ENCODE results near the gene ZDHHC1. TPM values are rescaled to one million over a fixed set of nuclear protein-coding genes. Genes with fewer than 3 reads are reported as not detected.

Gene ZDHHC1
- total and polyA plus RNA-seq, 3 donors from 2014 or later: 26.7 to 62.7 (median 62.0) TPM

GRCh38 chr16:67423611-67424260 is 7.5 kb upstream of the ZDHHC1 start:
- 39 to 47% methylated on average over 9 of the region's 9 CpGs for WGBS, 2 donors
- Histone ChIP-seq H3K27ac (no peak overlapping the region), H3K36me3 (ENCODE audit: low read depth, missing control alignments) (no peaks in the 10 kb centered on the region), H3K4me1 (peaks cover 14% of the 10 kb centered on the region), H3K4me3 (no peak overlapping the region), H3K9me3 (no peaks in the 10 kb centered on the region), H3K27me3 (no peaks in the 10 kb centered on the region)
- TF ChIP-seq POLR2A (IDR thresholded peaks at IDR 0.05): no peak
- no peak for TF ChIP-seq CTCF (IDR thresholded peaks at IDR 0.05)
- no peak for DNase-seq
- intact Hi-C loops (cut with DNase I; ENCODE audit: low total_unique reads): no loop called here

GRCh38 chr16:67423015-67423414 is 6.7 kb upstream of the ZDHHC1 start:
- 89 to 90% methylated on average over 5 of the region's 5 CpGs for WGBS, 2 donors
- no peaks in the 10 kb centered on the region for H3K36me3 ChIP-seq (ENCODE audit: low read depth, missing control alignments)
- no peak overlapping the region for H3K4me3 ChIP-seq
- H3K27me3 ChIP-seq: no peaks in the 10 kb centered on the region
- no peak overlapping the region for H3K27ac ChIP-seq
- TF ChIP-seq CTCF (IDR thresholded peaks at IDR 0.05) (no peak), POLR2A (IDR thresholded peaks at IDR 0.05) (no peak)
- peaks cover 10% of the 10 kb centered on the region for H3K4me1 ChIP-seq
- H3K9me3 ChIP-seq: no peaks in the 10 kb centered on the region
- intact Hi-C loops (cut with DNase I; ENCODE audit: low total_unique reads): no loop called here
- DNase-seq: no peak

GRCh38 chr16:67421030-67421429 is 4.8 kb upstream of the ZDHHC1 start:
- no peaks in the 10 kb centered on the region for H3K9me3 ChIP-seq
- no peak overlapping the region for H3K4me3 ChIP-seq
- H3K4me1 ChIP-seq: peaks cover 18% of the 10 kb centered on the region
- no peak for DNase-seq
- 80% methylated on average over 4 of the region's 4 CpGs for WGBS, 2 donors
- no peak overlapping the region for H3K27ac ChIP-seq
- intact Hi-C loops (cut with DNase I; ENCODE audit: low total_unique reads): no loop called here
- no peaks in the 10 kb centered on the region for H3K27me3 ChIP-seq
- TF ChIP-seq CTCF (IDR thresholded peaks at IDR 0.05) (no peak), POLR2A (IDR thresholded peaks at IDR 0.05) (no peak)
- no peaks in the 10 kb centered on the region for H3K36me3 ChIP-seq (ENCODE audit: low read depth, missing control alignments)

GRCh38 chr16:67419931-67420330 is 3.7 kb upstream of the ZDHHC1 start:
- H3K36me3 ChIP-seq (ENCODE audit: low read depth, missing control alignments): no peaks in the 10 kb centered on the region
- intact Hi-C loops (cut with DNase I; ENCODE audit: low total_unique reads): no loop called here
- no peaks in the 10 kb centered on the region for H3K27me3 ChIP-seq
- no peak for DNase-seq
- no peaks in the 10 kb centered on the region for H3K9me3 ChIP-seq
- peaks cover 25% of the 10 kb centered on the region for H3K4me1 ChIP-seq
- TF ChIP-seq CTCF (IDR thresholded peaks at IDR 0.05) (no peak), POLR2A (IDR thresholded peaks at IDR 0.05) (no peak)
- WGBS, 2 donors: 83 to 88% methylated on average over 3 of the region's 3 CpGs
- no peak overlapping the region for H3K27ac ChIP-seq
- no peak overlapping the region for H3K4me3 ChIP-seq

GRCh38 chr16:67419502-67419901 is 3.2 kb upstream of the ZDHHC1 start:
- TF ChIP-seq POLR2A (IDR thresholded peaks at IDR 0.05) (no peak), CTCF (IDR thresholded peaks at IDR 0.05) (no peak)
- DNase-seq: no peak
- Histone ChIP-seq H3K4me3 (no peak overlapping the region), H3K9me3 (no peaks in the 10 kb centered on the region), H3K36me3 (ENCODE audit: low read depth, missing control alignments) (no peaks in the 10 kb centered on the region), H3K27me3 (no peaks in the 10 kb centered on the region), H3K27ac (no peak overlapping the region), H3K4me1 (peaks cover 29% of the 10 kb centered on the region)
- 87 to 91% methylated on average over 3 of the region's 3 CpGs for whole genome bisulfite sequencing, 2 donors
- intact Hi-C loops (cut with DNase I; ENCODE audit: low total_unique reads): no loop called here

All from testis (tissue), 3 donors.